ENCODE results near the gene C1QTNF1. TPM values are rescaled to one million over a fixed set of nuclear protein-coding genes. Genes with fewer than 3 reads are reported as not detected.

Gene C1QTNF1
- total and polyA plus RNA-seq, 9 of the 15 experiments (the other 6 are each of a cell fraction or from before 2014, with no cell fraction given), result 0.09 TPM; not detected in 8

DNA sequence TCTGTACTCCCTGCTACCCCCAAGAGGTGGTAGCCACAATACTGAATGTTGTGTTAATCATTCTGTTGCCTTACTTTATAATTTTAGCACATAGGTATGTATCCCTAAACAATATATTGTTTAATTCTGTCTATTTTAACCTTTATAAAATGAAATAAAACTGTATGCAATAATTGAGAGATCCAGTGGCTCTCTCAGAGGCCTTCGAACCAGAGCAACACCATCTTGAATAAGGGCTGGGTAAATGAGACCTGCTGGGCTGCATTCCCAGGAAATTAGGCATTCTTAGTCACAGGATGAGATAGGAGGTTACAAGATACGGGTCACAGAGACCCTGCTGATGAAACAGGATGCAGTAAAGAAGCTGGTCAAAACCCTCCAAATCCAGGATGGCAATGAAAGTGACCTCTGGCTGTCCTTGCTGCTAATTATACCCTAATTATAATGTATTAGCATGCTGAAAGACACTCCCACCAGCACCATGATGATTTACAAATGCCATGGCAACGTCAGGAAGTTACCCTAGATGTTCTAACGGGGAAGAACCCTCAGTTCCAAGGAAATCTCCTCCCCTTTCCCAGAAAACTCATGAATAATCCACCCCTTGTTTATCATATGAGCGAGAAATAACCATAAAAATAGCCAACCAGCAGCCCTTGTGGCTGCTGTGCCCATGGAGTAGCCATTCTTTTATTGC, 12.4 kb upstream of the C1QTNF1 start (continued):
- TF ChIP-seq, protein P1, sequence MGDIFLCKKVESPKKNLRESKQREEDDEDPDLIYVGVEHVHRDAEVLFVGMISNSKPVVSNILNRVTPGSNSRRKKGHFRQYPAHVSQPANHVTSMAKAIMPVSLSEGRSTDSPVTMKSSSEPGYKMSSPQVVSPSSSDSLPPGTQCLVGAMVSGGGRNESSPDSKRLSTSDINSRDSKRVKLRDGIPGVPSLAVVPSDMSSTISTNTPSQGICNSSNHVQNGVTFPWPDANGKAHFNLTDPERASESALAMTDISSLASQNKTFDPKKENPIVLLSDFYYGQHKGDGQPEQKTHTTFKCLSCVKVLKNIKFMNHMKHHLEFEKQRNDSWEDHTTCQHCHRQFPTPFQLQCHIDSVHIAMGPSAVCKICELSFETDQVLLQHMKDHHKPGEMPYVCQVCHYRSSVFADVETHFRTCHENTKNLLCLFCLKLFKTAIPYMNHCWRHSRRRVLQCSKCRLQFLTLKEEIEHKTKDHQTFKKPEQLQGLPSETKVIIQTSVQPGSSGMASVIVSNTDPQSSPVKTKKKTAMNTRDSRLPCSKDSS (IDR thresholded peaks at IDR 0.05; ENCODE audit: low read depth, partially characterized antibody), result no peak
- TF ChIP-seq SAFB (IDR thresholded peaks at IDR 0.05; ENCODE audit: borderline replicate concordance, low read depth, low read length) (no peak), NR2C2 (CRISPR knock-in tag; IDR thresholded peaks at IDR 0.05) (no peak), NR2C2 (tag; IDR thresholded peaks at IDR 0.05) (peak; percentile 91), ZNF589 (CRISPR knock-in tag; IDR thresholded peaks at IDR 0.05; ENCODE audit: low read depth) (peak; percentile 100), STAT5B (CRISPR knock-in tag; IDR thresholded peaks at IDR 0.05) (peak; percentile 89), PTBP1 (IDR thresholded peaks at IDR 0.05; ENCODE audit: low read depth, low read length) (no peak), SRF (CRISPR knock-in tag; IDR thresholded peaks at IDR 0.05) (0 out of 4 replicates have a peak, but pooled peaks of 1 of the 2 experiments have one; percentile 55), ZNF707 (CRISPR knock-in tag; conservative IDR thresholded peaks at IDR 0.05) (peak; percentile 69; the same call in 1 of the 2 replicates), TBL1XR1 (IDR thresholded peaks at IDR 0.05; ENCODE audit: low read length in 2 of 2) (no peak)
- TF ChIP-seq, protein P2, sequence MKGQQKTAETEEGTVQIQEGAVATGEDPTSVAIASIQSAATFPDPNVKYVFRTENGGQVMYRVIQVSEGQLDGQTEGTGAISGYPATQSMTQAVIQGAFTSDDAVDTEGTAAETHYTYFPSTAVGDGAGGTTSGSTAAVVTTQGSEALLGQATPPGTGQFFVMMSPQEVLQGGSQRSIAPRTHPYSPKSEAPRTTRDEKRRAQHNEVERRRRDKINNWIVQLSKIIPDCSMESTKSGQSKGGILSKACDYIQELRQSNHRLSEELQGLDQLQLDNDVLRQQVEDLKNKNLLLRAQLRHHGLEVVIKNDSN (CRISPR knock-in tag; IDR thresholded peaks at IDR 0.05), result no peak
- TF ChIP-seq, protein P3, sequence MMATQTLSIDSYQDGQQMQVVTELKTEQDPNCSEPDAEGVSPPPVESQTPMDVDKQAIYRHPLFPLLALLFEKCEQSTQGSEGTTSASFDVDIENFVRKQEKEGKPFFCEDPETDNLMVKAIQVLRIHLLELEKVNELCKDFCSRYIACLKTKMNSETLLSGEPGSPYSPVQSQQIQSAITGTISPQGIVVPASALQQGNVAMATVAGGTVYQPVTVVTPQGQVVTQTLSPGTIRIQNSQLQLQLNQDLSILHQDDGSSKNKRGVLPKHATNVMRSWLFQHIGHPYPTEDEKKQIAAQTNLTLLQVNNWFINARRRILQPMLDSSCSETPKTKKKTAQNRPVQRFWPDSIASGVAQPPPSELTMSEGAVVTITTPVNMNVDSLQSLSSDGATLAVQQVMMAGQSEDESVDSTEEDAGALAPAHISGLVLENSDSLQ (IDR thresholded peaks at IDR 0.05), result no peak
- TF ChIP-seq, protein P4, sequence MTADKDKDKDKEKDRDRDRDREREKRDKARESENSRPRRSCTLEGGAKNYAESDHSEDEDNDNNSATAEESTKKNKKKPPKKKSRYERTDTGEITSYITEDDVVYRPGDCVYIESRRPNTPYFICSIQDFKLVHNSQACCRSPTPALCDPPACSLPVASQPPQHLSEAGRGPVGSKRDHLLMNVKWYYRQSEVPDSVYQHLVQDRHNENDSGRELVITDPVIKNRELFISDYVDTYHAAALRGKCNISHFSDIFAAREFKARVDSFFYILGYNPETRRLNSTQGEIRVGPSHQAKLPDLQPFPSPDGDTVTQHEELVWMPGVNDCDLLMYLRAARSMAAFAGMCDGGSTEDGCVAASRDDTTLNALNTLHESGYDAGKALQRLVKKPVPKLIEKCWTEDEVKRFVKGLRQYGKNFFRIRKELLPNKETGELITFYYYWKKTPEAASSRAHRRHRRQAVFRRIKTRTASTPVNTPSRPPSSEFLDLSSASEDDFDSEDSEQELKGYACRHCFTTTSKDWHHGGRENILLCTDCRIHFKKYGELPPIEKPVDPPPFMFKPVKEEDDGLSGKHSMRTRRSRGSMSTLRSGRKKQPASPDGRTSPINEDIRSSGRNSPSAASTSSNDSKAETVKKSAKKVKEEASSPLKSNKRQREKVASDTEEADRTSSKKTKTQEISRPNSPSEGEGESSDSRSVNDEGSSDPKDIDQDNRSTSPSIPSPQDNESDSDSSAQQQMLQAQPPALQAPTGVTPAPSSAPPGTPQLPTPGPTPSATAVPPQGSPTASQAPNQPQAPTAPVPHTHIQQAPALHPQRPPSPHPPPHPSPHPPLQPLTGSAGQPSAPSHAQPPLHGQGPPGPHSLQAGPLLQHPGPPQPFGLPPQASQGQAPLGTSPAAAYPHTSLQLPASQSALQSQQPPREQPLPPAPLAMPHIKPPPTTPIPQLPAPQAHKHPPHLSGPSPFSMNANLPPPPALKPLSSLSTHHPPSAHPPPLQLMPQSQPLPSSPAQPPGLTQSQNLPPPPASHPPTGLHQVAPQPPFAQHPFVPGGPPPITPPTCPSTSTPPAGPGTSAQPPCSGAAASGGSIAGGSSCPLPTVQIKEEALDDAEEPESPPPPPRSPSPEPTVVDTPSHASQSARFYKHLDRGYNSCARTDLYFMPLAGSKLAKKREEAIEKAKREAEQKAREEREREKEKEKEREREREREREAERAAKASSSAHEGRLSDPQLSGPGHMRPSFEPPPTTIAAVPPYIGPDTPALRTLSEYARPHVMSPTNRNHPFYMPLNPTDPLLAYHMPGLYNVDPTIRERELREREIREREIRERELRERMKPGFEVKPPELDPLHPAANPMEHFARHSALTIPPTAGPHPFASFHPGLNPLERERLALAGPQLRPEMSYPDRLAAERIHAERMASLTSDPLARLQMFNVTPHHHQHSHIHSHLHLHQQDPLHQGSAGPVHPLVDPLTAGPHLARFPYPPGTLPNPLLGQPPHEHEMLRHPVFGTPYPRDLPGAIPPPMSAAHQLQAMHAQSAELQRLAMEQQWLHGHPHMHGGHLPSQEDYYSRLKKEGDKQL (CRISPR knock-in tag; IDR thresholded peaks at IDR 0.05; ENCODE audit: borderline replicate concordance), result no peak
- TF ChIP-seq, protein P5, sequence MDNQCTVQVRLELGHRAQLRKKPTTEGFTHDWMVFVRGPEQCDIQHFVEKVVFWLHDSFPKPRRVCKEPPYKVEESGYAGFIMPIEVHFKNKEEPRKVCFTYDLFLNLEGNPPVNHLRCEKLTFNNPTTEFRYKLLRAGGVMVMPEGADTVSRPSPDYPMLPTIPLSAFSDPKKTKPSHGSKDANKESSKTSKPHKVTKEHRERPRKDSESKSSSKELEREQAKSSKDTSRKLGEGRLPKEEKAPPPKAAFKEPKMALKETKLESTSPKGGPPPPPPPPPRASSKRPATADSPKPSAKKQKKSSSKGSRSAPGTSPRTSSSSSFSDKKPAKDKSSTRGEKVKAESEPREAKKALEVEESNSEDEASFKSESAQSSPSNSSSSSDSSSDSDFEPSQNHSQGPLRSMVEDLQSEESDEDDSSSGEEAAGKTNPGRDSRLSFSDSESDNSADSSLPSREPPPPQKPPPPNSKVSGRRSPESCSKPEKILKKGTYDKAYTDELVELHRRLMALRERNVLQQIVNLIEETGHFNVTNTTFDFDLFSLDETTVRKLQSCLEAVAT (IDR thresholded peaks at IDR 0.05), result no peak
- TF ChIP-seq, protein P6, sequence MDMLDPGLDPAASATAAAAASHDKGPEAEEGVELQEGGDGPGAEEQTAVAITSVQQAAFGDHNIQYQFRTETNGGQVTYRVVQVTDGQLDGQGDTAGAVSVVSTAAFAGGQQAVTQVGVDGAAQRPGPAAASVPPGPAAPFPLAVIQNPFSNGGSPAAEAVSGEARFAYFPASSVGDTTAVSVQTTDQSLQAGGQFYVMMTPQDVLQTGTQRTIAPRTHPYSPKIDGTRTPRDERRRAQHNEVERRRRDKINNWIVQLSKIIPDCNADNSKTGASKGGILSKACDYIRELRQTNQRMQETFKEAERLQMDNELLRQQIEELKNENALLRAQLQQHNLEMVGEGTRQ (CRISPR knock-in tag; IDR thresholded peaks at IDR 0.05), result no peak

Measured in K562 (cell line).